ENCODE data around the gene EYS.

- TF ChIP-seq, protein P1, sequence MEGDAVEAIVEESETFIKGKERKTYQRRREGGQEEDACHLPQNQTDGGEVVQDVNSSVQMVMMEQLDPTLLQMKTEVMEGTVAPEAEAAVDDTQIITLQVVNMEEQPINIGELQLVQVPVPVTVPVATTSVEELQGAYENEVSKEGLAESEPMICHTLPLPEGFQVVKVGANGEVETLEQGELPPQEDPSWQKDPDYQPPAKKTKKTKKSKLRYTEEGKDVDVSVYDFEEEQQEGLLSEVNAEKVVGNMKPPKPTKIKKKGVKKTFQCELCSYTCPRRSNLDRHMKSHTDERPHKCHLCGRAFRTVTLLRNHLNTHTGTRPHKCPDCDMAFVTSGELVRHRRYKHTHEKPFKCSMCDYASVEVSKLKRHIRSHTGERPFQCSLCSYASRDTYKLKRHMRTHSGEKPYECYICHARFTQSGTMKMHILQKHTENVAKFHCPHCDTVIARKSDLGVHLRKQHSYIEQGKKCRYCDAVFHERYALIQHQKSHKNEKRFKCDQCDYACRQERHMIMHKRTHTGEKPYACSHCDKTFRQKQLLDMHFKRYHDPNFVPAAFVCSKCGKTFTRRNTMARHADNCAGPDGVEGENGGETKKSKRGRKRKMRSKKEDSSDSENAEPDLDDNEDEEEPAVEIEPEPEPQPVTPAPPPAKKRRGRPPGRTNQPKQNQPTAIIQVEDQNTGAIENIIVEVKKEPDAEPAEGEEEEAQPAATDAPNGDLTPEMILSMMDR (conservative IDR thresholded peaks at IDR 0.05; ENCODE audit: low read length) = no peak
- no peak for TF ChIP-seq EZH2phosphoT487 (IDR thresholded peaks at IDR 0.05; ENCODE audit: borderline replicate concordance)
Observed at GRCh38 chr6:64815718-64816117, 891.3 kb downstream of the EYS start.

Data from Loucy (cell line).